ENCODE data around the gene GNMT. TPM values are rescaled to one million over a fixed set of nuclear protein-coding genes. Genes with fewer than 3 reads are reported as not detected.

Gene GNMT
- total and polyA plus RNA-seq, 4 experiments from 2014 or later = 0.36 to 1.2 (median 1.1) TPM; not detected in 1

GRCh38 chr6:42966571-42966970 lies 6.0 kb downstream of the GNMT start:
- no peak for DNase-seq
- no peaks in the 10 kb centered on the region for H3K4me1 ChIP-seq (ENCODE audit: insufficient read depth, low read length)
- no peaks in the 10 kb centered on the region for H3K27me3 ChIP-seq (ENCODE audit: insufficient read depth, low read length)
- H3K36me3 ChIP-seq (ENCODE audit: insufficient read depth, low read length) = peaks cover 18% of the 10 kb centered on the region
- H3K4me1 Mint-ChIP-seq = peaks cover 0 to 8% (median 3%) of the 10 kb centered on the region in 4 donors
- H3K27me3 Mint-ChIP-seq = no peaks in the 10 kb centered on the region
- intact Hi-C loops (cut with micrococcal nuclease) = no loop called here
- H3K4me3 ChIP-seq (ENCODE audit: low read length in 2 of 2) = no peak overlapping the region
- peaks cover 32 to 36% of the 10 kb centered on the region in 2 donors for H3K36me3 Mint-ChIP-seq
- ChIA-PET POLR2A (ENCODE audit: partially characterized antibody) (interaction anchor here (2.5 kb wide), 1 partner anchor 13 kb away, joined by 6 read pairs; the partner anchor contains the start of gene PEX6), CTCF (ENCODE audit: partially characterized antibody) (no interaction called here)
- peak overlapping the region in 2 of 7 donors; percentile 29 to 42 for H3K27ac Mint-ChIP-seq
- no peaks in the 10 kb centered on the region for H3K9me3 ChIP-seq (ENCODE audit: control insufficient read depth in 1 of 2, low read length in 2 of 2)
- H3K27ac ChIP-seq (ENCODE audit: low read depth, low read length) = no peak overlapping the region
- H3K4me3 Mint-ChIP-seq = no peak overlapping the region
- H3K9me3 Mint-ChIP-seq = no peaks in the 10 kb centered on the region

- no peak overlapping the region for H3K4me3 Mint-ChIP-seq
- no peaks in the 10 kb centered on the region for H3K9me3 Mint-ChIP-seq
- H3K27ac Mint-ChIP-seq = no peak overlapping the region
- Histone ChIP-seq H3K9me3 (ENCODE audit: control insufficient read depth in 1 of 2, low read length in 2 of 2) (no peaks in the 10 kb centered on the region), H3K36me3 (ENCODE audit: insufficient read depth, low read length) (peaks cover 18% of the 10 kb centered on the region), H3K27me3 (ENCODE audit: insufficient read depth, low read length) (no peaks in the 10 kb centered on the region), H3K27ac (ENCODE audit: low read depth, low read length) (no peak overlapping the region), H3K4me1 (ENCODE audit: insufficient read depth, low read length) (no peaks in the 10 kb centered on the region), H3K4me3 (ENCODE audit: low read length in 2 of 2) (no peak overlapping the region)
- H3K27me3 Mint-ChIP-seq = no peaks in the 10 kb centered on the region
- intact Hi-C loops (cut with micrococcal nuclease) = no loop called here
- H3K4me1 Mint-ChIP-seq = peaks cover 0 to 6% (median 2%) of the 10 kb centered on the region in 4 donors
- ChIA-PET POLR2A (ENCODE audit: partially characterized antibody) (interaction anchor here (0.6 to 2.5 kb wide), 2 partner anchors 12 to 70 kb away, joined by 3 to 6 read pairs; partner anchors contain the start of gene PEX6), CTCF (ENCODE audit: partially characterized antibody) (no interaction called here)
- DNase-seq = no peak
- peaks cover 28 to 41% of the 10 kb centered on the region in 2 donors for H3K36me3 Mint-ChIP-seq
These were observed 6.7 kb downstream of the GNMT start for GRCh38 chr6:42967228-42967627.

GRCh38 chr6:42968126-42968701 lies 7.7 kb downstream of the GNMT start:
- CTCF ChIA-PET (ENCODE audit: partially characterized antibody) = no interaction called here
- POLR2A ChIA-PET (ENCODE audit: partially characterized antibody) = interaction anchor here (0.6 to 2.5 kb wide), 3 partner anchors 11 to 71 kb away, joined by 3 to 6 read pairs (median 3); partner anchors contain the start of genes PEX6 and PPP2R5D
- H3K27me3 Mint-ChIP-seq = no peaks in the 10 kb centered on the region

GRCh38 chr6:42968783-42969182 lies 8.2 kb downstream of the GNMT start:
- H3K27ac Mint-ChIP-seq = no peak overlapping the region
- peaks cover 0 to 6% (median 3%) of the 10 kb centered on the region in 4 donors for H3K4me1 Mint-ChIP-seq
- ChIA-PET CTCF (ENCODE audit: partially characterized antibody) (no interaction called here), POLR2A (ENCODE audit: partially characterized antibody) (interaction anchor here (1.0 to 2.5 kb wide), 2 partner anchors 11 to 15 kb away, joined by 3 to 6 read pairs; partner anchors contain the start of genes PEX6 and PPP2R5D)
- Histone ChIP-seq H3K27me3 (ENCODE audit: insufficient read depth, low read length) (no peaks in the 10 kb centered on the region), H3K4me3 (ENCODE audit: low read length in 2 of 2) (no peak overlapping the region), H3K9me3 (ENCODE audit: control insufficient read depth in 1 of 2, low read length in 2 of 2) (no peaks in the 10 kb centered on the region), H3K4me1 (ENCODE audit: insufficient read depth, low read length) (no peaks in the 10 kb centered on the region), H3K27ac (ENCODE audit: low read depth, low read length) (no peak overlapping the region), H3K36me3 (ENCODE audit: insufficient read depth, low read length) (peaks cover 18% of the 10 kb centered on the region)
- H3K9me3 Mint-ChIP-seq = no peaks in the 10 kb centered on the region
- no peaks in the 10 kb centered on the region for H3K27me3 Mint-ChIP-seq
- intact Hi-C loops (cut with micrococcal nuclease) = no loop called here
- H3K36me3 Mint-ChIP-seq = peaks cover 18 to 40% of the 10 kb centered on the region in 2 donors
- no peak overlapping the region for H3K4me3 Mint-ChIP-seq
- no peak for DNase-seq

More at GRCh38 chr6:42968126-42968701, 7.7 kb downstream of the GNMT start:
- Mint-ChIP-seq H3K27ac (no peak overlapping the region), H3K4me3 (no peak overlapping the region), H3K4me1 (peaks cover 0 to 6% (median 2%) of the 10 kb centered on the region in 4 donors), H3K9me3 (no peaks in the 10 kb centered on the region), H3K36me3 (peaks cover 22 to 38% of the 10 kb centered on the region in 2 donors)
- H3K9me3 ChIP-seq (ENCODE audit: control insufficient read depth in 1 of 2, low read length in 2 of 2) = no peaks in the 10 kb centered on the region
- intact Hi-C loops (cut with micrococcal nuclease) = no loop called here
- H3K36me3 ChIP-seq (ENCODE audit: insufficient read depth, low read length) = peaks cover 18% of the 10 kb centered on the region
- H3K4me1 ChIP-seq (ENCODE audit: insufficient read depth, low read length) = no peaks in the 10 kb centered on the region
- DNase-seq = no peak
- H3K27ac ChIP-seq (ENCODE audit: low read depth, low read length) = no peak overlapping the region
- no peaks in the 10 kb centered on the region for H3K27me3 ChIP-seq (ENCODE audit: insufficient read depth, low read length)
- no peak overlapping the region for H3K4me3 ChIP-seq (ENCODE audit: low read length in 2 of 2)

- ChIA-PET POLR2A (ENCODE audit: partially characterized antibody) (interaction anchor here (2.5 kb wide), 1 partner anchor 10 kb away, joined by 12 read pairs; the partner anchor contains the start of gene PEX6), CTCF (ENCODE audit: partially characterized antibody) (no interaction called here)
- H3K4me3 ChIP-seq (ENCODE audit: low read length in 2 of 2) = no peak overlapping the region
- DNase-seq = no peak
- Mint-ChIP-seq H3K27ac (no peak overlapping the region), H3K27me3 (no peaks in the 10 kb centered on the region), H3K4me3 (no peak overlapping the region), H3K4me1 (peaks cover 1 to 9% (median 5%) of the 10 kb centered on the region in 4 donors), H3K36me3 (peaks cover 16 to 40% of the 10 kb centered on the region in 2 donors), H3K9me3 (no peaks in the 10 kb centered on the region)
- no peaks in the 10 kb centered on the region for H3K4me1 ChIP-seq (ENCODE audit: insufficient read depth, low read length)
- no peak overlapping the region for H3K27ac ChIP-seq (ENCODE audit: low read depth, low read length)
- H3K36me3 ChIP-seq (ENCODE audit: insufficient read depth, low read length) = peaks cover 14% of the 10 kb centered on the region
- H3K27me3 ChIP-seq (ENCODE audit: insufficient read depth, low read length) = no peaks in the 10 kb centered on the region
- intact Hi-C loops (cut with micrococcal nuclease) = no loop called here
- no peaks in the 10 kb centered on the region for H3K9me3 ChIP-seq (ENCODE audit: control insufficient read depth in 1 of 2, low read length in 2 of 2)
These were observed 8.9 kb downstream of the GNMT start for GRCh38 chr6:42969431-42969830.

GRCh38 chr6:42969934-42970333 lies 9.4 kb downstream of the GNMT start:
- Mint-ChIP-seq H3K9me3 (no peaks in the 10 kb centered on the region), H3K4me1 (peaks cover 2 to 11% (median 5%) of the 10 kb centered on the region in 4 donors), H3K4me3 (no peak overlapping the region), H3K36me3 (peaks cover 13 to 35% of the 10 kb centered on the region in 2 donors), H3K27ac (peak overlapping the region in 2 of 7 donors; percentile 24 to 29), H3K27me3 (no peaks in the 10 kb centered on the region)
- DNase-seq = no peak
- Histone ChIP-seq H3K4me1 (ENCODE audit: insufficient read depth, low read length) (peaks cover 2% of the 10 kb centered on the region), H3K27me3 (ENCODE audit: insufficient read depth, low read length) (no peaks in the 10 kb centered on the region), H3K27ac (ENCODE audit: low read depth, low read length) (no peak overlapping the region), H3K4me3 (ENCODE audit: low read length in 2 of 2) (no peak overlapping the region), H3K9me3 (ENCODE audit: control insufficient read depth in 1 of 2, low read length in 2 of 2) (no peaks in the 10 kb centered on the region), H3K36me3 (ENCODE audit: insufficient read depth, low read length) (peaks cover 11% of the 10 kb centered on the region)
- CTCF ChIA-PET (ENCODE audit: partially characterized antibody) = no interaction called here
- POLR2A ChIA-PET (ENCODE audit: partially characterized antibody) = interaction anchor here (1.7 to 2.5 kb wide), 2 partner anchors 9 to 14 kb away, joined by 7 to 12 read pairs; partner anchors contain the start of genes PEX6 and PPP2R5D
- intact Hi-C loops (cut with micrococcal nuclease) = no loop called here

GRCh38 chr6:42970871-42971612 lies 10.5 kb downstream of the GNMT start:
- intact Hi-C loops (cut with micrococcal nuclease) = no loop called here
- DNase-seq = no peak
- ChIA-PET CTCF (ENCODE audit: partially characterized antibody) (no interaction called here), POLR2A (ENCODE audit: partially characterized antibody) (interaction anchor here (0.5 to 2.5 kb wide), 6 partner anchors 8 to 145 kb away, joined by 3 to 12 read pairs (median 5); partner anchors contain the start of genes GNMT, KLHDC3, MEA1 and PEX6)
- H3K4me3 Mint-ChIP-seq = no peak overlapping the region
- H3K36me3 Mint-ChIP-seq = peaks cover 9 to 24% of the 10 kb centered on the region in 2 donors
- Histone ChIP-seq H3K9me3 (ENCODE audit: control insufficient read depth in 1 of 2, low read length in 2 of 2) (no peaks in the 10 kb centered on the region), H3K36me3 (ENCODE audit: insufficient read depth, low read length) (peaks cover 11% of the 10 kb centered on the region), H3K4me1 (ENCODE audit: insufficient read depth, low read length) (peaks cover 13% of the 10 kb centered on the region), H3K27me3 (ENCODE audit: insufficient read depth, low read length) (no peaks in the 10 kb centered on the region), H3K4me3 (ENCODE audit: low read length in 2 of 2) (no peak overlapping the region), H3K27ac (ENCODE audit: low read depth, low read length) (no peak overlapping the region)
- peak overlapping the region in 1 of 7 donors; percentile 16 for H3K27ac Mint-ChIP-seq
- peaks cover 3 to 18% (median 9%) of the 10 kb centered on the region in 4 donors for H3K4me1 Mint-ChIP-seq
- no peaks in the 10 kb centered on the region for H3K27me3 Mint-ChIP-seq
- no peaks in the 10 kb centered on the region for H3K9me3 Mint-ChIP-seq
